ENCODE results near the gene LYZL2.

The LYZL2 gene

DNA sequence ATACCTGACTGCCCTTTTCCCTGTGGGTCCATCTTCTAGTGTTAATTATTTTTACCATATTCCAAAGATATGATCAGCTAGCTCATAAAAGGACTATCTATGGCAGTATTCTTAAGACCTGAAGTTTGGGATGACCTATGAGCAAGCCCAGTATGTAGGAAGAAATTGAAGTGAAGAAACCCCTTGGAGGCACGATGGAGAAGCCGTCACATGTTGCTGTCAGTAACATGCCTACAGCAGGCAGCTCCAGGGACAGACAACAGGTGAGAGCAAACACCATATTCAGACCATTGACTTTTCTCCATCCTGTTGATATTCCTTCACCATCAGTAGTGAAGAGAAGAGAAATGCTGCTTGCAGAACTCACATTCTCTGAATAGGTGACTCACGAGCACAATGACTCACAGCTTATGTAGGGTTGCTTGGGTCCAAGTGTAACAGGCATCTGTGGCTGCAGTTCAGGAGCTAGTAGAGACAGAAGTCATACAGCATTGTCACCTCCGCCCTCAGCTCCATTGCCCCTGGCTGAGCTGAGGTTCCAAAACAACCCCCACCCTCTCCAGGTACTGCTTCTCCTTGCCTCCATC lies 8.4 kb upstream of the LYZL2 start:
- TF ChIP-seq YY1 (IDR thresholded peaks at IDR 0.05; ENCODE audit: low read depth) (no peak), FOXM1 (IDR thresholded peaks at IDR 0.05; ENCODE audit: borderline replicate concordance, low read depth) (no peak), USF1 (IDR thresholded peaks at IDR 0.05) (no peak), CEBPB (IDR thresholded peaks at IDR 0.05) (no peak), CREB1 (IDR thresholded peaks at IDR 0.05; ENCODE audit: low read depth) (no peak), TEAD4 (IDR thresholded peaks at IDR 0.05) (no peak), TAF1 (IDR thresholded peaks at IDR 0.05; ENCODE audit: low read depth) (no peak), MAX (IDR thresholded peaks at IDR 0.05) (no peak), ZBTB7A (IDR thresholded peaks at IDR 0.05; ENCODE audit: low read depth) (no peak), EGR1 (IDR thresholded peaks at IDR 0.05) (no peak), RAD21 (IDR thresholded peaks at IDR 0.05; ENCODE audit: low read depth) (no peak), NFIC (IDR thresholded peaks at IDR 0.05) (no peak), EP300 (IDR thresholded peaks at IDR 0.05; ENCODE audit: borderline replicate concordance) (no peak), TCF12 (IDR thresholded peaks at IDR 0.05; ENCODE audit: low read depth) (no peak)
- TF ChIP-seq, protein P1, sequence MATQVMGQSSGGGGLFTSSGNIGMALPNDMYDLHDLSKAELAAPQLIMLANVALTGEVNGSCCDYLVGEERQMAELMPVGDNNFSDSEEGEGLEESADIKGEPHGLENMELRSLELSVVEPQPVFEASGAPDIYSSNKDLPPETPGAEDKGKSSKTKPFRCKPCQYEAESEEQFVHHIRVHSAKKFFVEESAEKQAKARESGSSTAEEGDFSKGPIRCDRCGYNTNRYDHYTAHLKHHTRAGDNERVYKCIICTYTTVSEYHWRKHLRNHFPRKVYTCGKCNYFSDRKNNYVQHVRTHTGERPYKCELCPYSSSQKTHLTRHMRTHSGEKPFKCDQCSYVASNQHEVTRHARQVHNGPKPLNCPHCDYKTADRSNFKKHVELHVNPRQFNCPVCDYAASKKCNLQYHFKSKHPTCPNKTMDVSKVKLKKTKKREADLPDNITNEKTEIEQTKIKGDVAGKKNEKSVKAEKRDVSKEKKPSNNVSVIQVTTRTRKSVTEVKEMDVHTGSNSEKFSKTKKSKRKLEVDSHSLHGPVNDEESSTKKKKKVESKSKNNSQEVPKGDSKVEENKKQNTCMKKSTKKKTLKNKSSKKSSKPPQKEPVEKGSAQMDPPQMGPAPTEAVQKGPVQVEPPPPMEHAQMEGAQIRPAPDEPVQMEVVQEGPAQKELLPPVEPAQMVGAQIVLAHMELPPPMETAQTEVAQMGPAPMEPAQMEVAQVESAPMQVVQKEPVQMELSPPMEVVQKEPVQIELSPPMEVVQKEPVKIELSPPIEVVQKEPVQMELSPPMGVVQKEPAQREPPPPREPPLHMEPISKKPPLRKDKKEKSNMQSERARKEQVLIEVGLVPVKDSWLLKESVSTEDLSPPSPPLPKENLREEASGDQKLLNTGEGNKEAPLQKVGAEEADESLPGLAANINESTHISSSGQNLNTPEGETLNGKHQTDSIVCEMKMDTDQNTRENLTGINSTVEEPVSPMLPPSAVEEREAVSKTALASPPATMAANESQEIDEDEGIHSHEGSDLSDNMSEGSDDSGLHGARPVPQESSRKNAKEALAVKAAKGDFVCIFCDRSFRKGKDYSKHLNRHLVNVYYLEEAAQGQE (IDR thresholded peaks at IDR 0.05; ENCODE audit: low read depth) = no peak

GRCh38 chr10:30631188-30631587 lies 1.6 kb upstream of the LYZL2 start:
- no peak for TF ChIP-seq TEAD4 (IDR thresholded peaks at IDR 0.05)
- no peak for TF ChIP-seq TCF12 (IDR thresholded peaks at IDR 0.05; ENCODE audit: low read depth)
- TF ChIP-seq NFIC (IDR thresholded peaks at IDR 0.05) = no peak
- TF ChIP-seq CREB1 (IDR thresholded peaks at IDR 0.05; ENCODE audit: low read depth) = no peak
- TF ChIP-seq CEBPB (IDR thresholded peaks at IDR 0.05) = no peak
- TF ChIP-seq ZBTB7A (IDR thresholded peaks at IDR 0.05; ENCODE audit: low read depth) = no peak
- no peak for TF ChIP-seq EP300 (IDR thresholded peaks at IDR 0.05; ENCODE audit: borderline replicate concordance)
- no peak for TF ChIP-seq YY1 (IDR thresholded peaks at IDR 0.05; ENCODE audit: low read depth)
- TF ChIP-seq, protein P1 (IDR thresholded peaks at IDR 0.05; ENCODE audit: low read depth) = no peak
- TF ChIP-seq USF1 (IDR thresholded peaks at IDR 0.05) = no peak
- TF ChIP-seq EGR1 (IDR thresholded peaks at IDR 0.05) = no peak
- no peak for TF ChIP-seq MAX (IDR thresholded peaks at IDR 0.05)
- no peak for TF ChIP-seq RAD21 (IDR thresholded peaks at IDR 0.05; ENCODE audit: low read depth)
- no peak for TF ChIP-seq FOXM1 (IDR thresholded peaks at IDR 0.05; ENCODE audit: borderline replicate concordance, low read depth)
- no peak for TF ChIP-seq TAF1 (IDR thresholded peaks at IDR 0.05; ENCODE audit: low read depth)

DNA sequence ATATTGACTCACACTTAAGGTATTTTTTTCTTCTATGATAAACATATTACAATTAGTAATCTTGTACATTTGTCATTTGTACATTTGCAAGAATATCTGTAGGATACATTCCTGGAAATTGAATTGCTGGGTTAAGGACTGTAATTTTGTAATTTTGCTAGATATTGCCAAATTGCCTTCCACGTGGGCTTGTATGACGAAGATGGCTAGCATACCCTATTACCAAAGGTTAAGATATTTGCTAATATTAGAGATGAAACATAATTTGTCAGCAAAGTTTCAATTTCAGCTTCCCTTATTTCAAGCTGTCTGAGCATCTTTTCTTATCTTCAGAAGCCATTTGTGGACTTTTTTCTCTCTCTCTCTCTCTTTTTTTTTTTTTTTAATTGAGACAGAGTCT lies 1.0 kb upstream of the LYZL2 start:
- TF ChIP-seq EGR1 (IDR thresholded peaks at IDR 0.05) = no peak
- no peak for TF ChIP-seq TCF12 (IDR thresholded peaks at IDR 0.05; ENCODE audit: low read depth)
- no peak for TF ChIP-seq EP300 (IDR thresholded peaks at IDR 0.05; ENCODE audit: borderline replicate concordance)
- no peak for TF ChIP-seq MAX (IDR thresholded peaks at IDR 0.05)
- TF ChIP-seq TEAD4 (IDR thresholded peaks at IDR 0.05) = no peak
- no peak for TF ChIP-seq CEBPB (IDR thresholded peaks at IDR 0.05)
- TF ChIP-seq USF1 (IDR thresholded peaks at IDR 0.05) = no peak
- TF ChIP-seq ZBTB7A (IDR thresholded peaks at IDR 0.05; ENCODE audit: low read depth) = no peak
- TF ChIP-seq, protein P1 (IDR thresholded peaks at IDR 0.05; ENCODE audit: low read depth) = no peak
- no peak for TF ChIP-seq NFIC (IDR thresholded peaks at IDR 0.05)
- no peak for TF ChIP-seq CREB1 (IDR thresholded peaks at IDR 0.05; ENCODE audit: low read depth)
- TF ChIP-seq YY1 (IDR thresholded peaks at IDR 0.05; ENCODE audit: low read depth) = no peak
